ENCODE data around the gene SH3BP4.

Gene SH3BP4

GRCh38 chr2:235095569-235095968, 143.8 kb downstream of the SH3BP4 start:
- no peak for DNase-seq

- DNase-seq = no peak
These were observed 144.6 kb downstream of the SH3BP4 start for GRCh38 chr2:235096447-235096846.

- no peak for DNase-seq
These were observed 145.4 kb downstream of the SH3BP4 start for GRCh38 chr2:235097196-235097595.

GRCh38 chr2:235098269-235098668, 146.5 kb downstream of the SH3BP4 start:
- peak; percentile 83 for DNase-seq

GRCh38 chr2:235098736-235099494, 147.1 kb downstream of the SH3BP4 start:
- no peak for DNase-seq

- no peak for DNase-seq
These were observed 151.1 kb downstream of the SH3BP4 start for GRCh38 chr2:235102896-235103295.
